HG03457 (cell line): Measurements from ENCODE around the gene ABCA7.
A peak's percentile ranks its signal among the peaks of the same experiment; 100 is the strongest.

Experiments used
- ATAC-seq: cut with Tn5 transposase; IDR thresholded peaks from one replicate; pipeline ENCODE4 v1.9.1; 2021; ENCODE audit warnings: moderate number of reproducible peaks; ENCODE audit not compliant: unreplicated experiment

The ABCA7 gene

GRCh38 chr19:1039646-1040475 lies at the start of gene ABCA7:
Gene ABCA7, plus strand, starts transcription at chr19:1040107. Its CDS starts 1,255 bp downstream, at chr19:1041362.
- peak; percentile 51 for ATAC-seq

GRCh38 chr19:990119-990571 lies 49.8 kb upstream of the ABCA7 start:
- ATAC-seq = no peak

- ATAC-seq = no peak
These were observed 49.2 kb upstream of the ABCA7 start for GRCh38 chr19:990746-991145.

- no peak for ATAC-seq
These were observed 48.6 kb upstream of the ABCA7 start for GRCh38 chr19:991174-991931.

- no peak for ATAC-seq
These were observed 47.8 kb upstream of the ABCA7 start for GRCh38 chr19:991932-992669.

GRCh38 chr19:992670-993055 lies 47.2 kb upstream of the ABCA7 start:
- no peak for ATAC-seq

- no peak for ATAC-seq
These were observed 46.5 kb upstream of the ABCA7 start for GRCh38 chr19:993361-993830.

- no peak for ATAC-seq
These were observed 46.0 kb upstream of the ABCA7 start for GRCh38 chr19:993831-994393.

GRCh38 chr19:994516-994915 lies 45.4 kb upstream of the ABCA7 start:
- ATAC-seq = no peak

GRCh38 chr19:995051-995827 lies 44.7 kb upstream of the ABCA7 start:
- ATAC-seq = no peak

GRCh38 chr19:996051-996838 lies 43.7 kb upstream of the ABCA7 start:
- no peak for ATAC-seq

GRCh38 chr19:998064-998463 lies 41.8 kb upstream of the ABCA7 start:
- no peak for ATAC-seq

- no peak for ATAC-seq
These were observed 40.6 kb upstream of the ABCA7 start for GRCh38 chr19:999379-999719.

GRCh38 chr19:1000095-1000494 lies 39.8 kb upstream of the ABCA7 start, which contains the start of gene GRIN3B:
Gene GRIN3B, plus strand, starts transcription at chr19:1000419. Its CDS starts 19 bp downstream, at chr19:1000438.
- no peak for ATAC-seq

- ATAC-seq = no peak
These were observed 39.0 kb upstream of the ABCA7 start for GRCh38 chr19:1000591-1001537.

- ATAC-seq = no peak
These were observed 38.3 kb upstream of the ABCA7 start for GRCh38 chr19:1001538-1002166.

- ATAC-seq = no peak
These were observed 37.3 kb upstream of the ABCA7 start for GRCh38 chr19:1002600-1002999.

- no peak for ATAC-seq
These were observed 36.6 kb upstream of the ABCA7 start for GRCh38 chr19:1003283-1003682.
